Colonic mucosa (tissue), 4 donors: ENCODE data around the gene HECTD4. TPM values are rescaled to one million over a fixed set of nuclear protein-coding genes. Genes with fewer than 3 reads are reported as not detected.

Experiments used
- DNase-seq: peaks from one replicate; pipeline ENCODE4 v3.0.0-alpha.2; 2020
- H3K27ac ChIP-seq: fragments of 200-600 bp; one replicate; pipeline ENCODE4 v1.8.0; 2021
- H3K27me3 ChIP-seq: fragments of 200-600 bp; one replicate; pipeline ENCODE4 v1.8.0; 2021
- H3K36me3 ChIP-seq: fragments of 200-600 bp; one replicate; pipeline ENCODE4 v1.8.0; 2021
- H3K4me1 ChIP-seq: fragments of 200-600 bp; one replicate; pipeline ENCODE4 v1.8.0; 2021; ENCODE audit warnings: mild to moderate bottlenecking
- H3K4me3 ChIP-seq: fragments of 200-600 bp; one replicate; pipeline ENCODE4 v1.8.0; 2021
- H3K9ac ChIP-seq, 2 donors: one replicate each; pipeline ENCODE4 v1.7.0; 2013; ENCODE audit warnings: control low read depth in 2 of 2, low read depth in 2 of 2, low read length in 2 of 2
- H3K9me3 ChIP-seq: fragments of 200-600 bp; one replicate; pipeline ENCODE4 v1.8.0; 2021
- CTCF ChIP-seq: fragments of 200-600 bp; IDR thresholded peaks from one replicate; pipeline ENCODE4 v1.8.0; 2022; ENCODE audit warnings: antibody characterized with exemption, mild to moderate bottlenecking
- intact Hi-C: fragments of 100-400 bp; cut with DNase I; formaldehyde crosslinking; loops from one replicate; pipeline ENCODE4 v1.14.1; 2022
- total RNA-seq, 2 donors: library from RNA; stranded (reverse); fragmentation: NEBNext Ultra II Directional in 1 of 2; extraction: Animal tissue kit (Norgen Biotek cat#: 25700) in 1 of 2; gene quantifications; one replicate each; pipeline ENCODE4 v1.2.1, GENCODE V29; 2021
- donor health status: healthy.
- donor health status: DM: no; HTN: no; CAD: no.
- donor health status: DM: no; HTN: no; CAD: no.

HECTD4 gene
- total RNA-seq, 2 donors from 2014 or later, result 39.6 to 41.7 TPM

- no peak for TF ChIP-seq CTCF
- H3K9me3 ChIP-seq, result no peaks in the 10 kb centered on the region
- H3K27ac ChIP-seq, result no peak overlapping the region
- no peaks in the 10 kb centered on the region for H3K27me3 ChIP-seq
- H3K4me3 ChIP-seq, result no peak overlapping the region
- intact Hi-C loops, result no loop called here
- peaks cover 3% of the 10 kb centered on the region for H3K36me3 ChIP-seq
- no peak overlapping the region for H3K9ac ChIP-seq
- no peak for DNase-seq
- H3K4me1 ChIP-seq, result no peaks in the 10 kb centered on the region
These were observed 99.3 kb downstream of the HECTD4 start for GRCh38 chr12:112282920-112283319.

GRCh38 chr12:112275836-112276235 is 106.4 kb downstream of the HECTD4 start:
- Histone ChIP-seq H3K27ac (no peak overlapping the region), H3K36me3 (peaks cover 10% of the 10 kb centered on the region)
- intact Hi-C loops, result no loop called here

GRCh38 chr12:112275207-112275606 is 107.0 kb downstream of the HECTD4 start:
- intact Hi-C loops, result no loop called here
- no peak overlapping the region for H3K27ac ChIP-seq
- H3K4me1 ChIP-seq, result no peaks in the 10 kb centered on the region
- peaks cover 10% of the 10 kb centered on the region for H3K36me3 ChIP-seq
- H3K27me3 ChIP-seq, result no peaks in the 10 kb centered on the region
- no peaks in the 10 kb centered on the region for H3K9me3 ChIP-seq
- no peak for TF ChIP-seq CTCF
- H3K9ac ChIP-seq, result no peak overlapping the region
- H3K4me3 ChIP-seq, result no peak overlapping the region
- peak; percentile 31 for DNase-seq

More at GRCh38 chr12:112275836-112276235, 106.4 kb downstream of the HECTD4 start:
- Histone ChIP-seq H3K4me3 (no peak overlapping the region), H3K9me3 (no peaks in the 10 kb centered on the region), H3K4me1 (no peaks in the 10 kb centered on the region), H3K9ac (no peak overlapping the region), H3K27me3 (no peaks in the 10 kb centered on the region)
- DNase-seq, result no peak
- no peak for TF ChIP-seq CTCF

- TF ChIP-seq CTCF, result no peak
- Histone ChIP-seq H3K4me3 (no peak overlapping the region), H3K27ac (no peak overlapping the region), H3K36me3 (peaks cover 10% of the 10 kb centered on the region), H3K9me3 (no peaks in the 10 kb centered on the region), H3K4me1 (no peaks in the 10 kb centered on the region), H3K9ac (no peak overlapping the region), H3K27me3 (no peaks in the 10 kb centered on the region)
- intact Hi-C loops, result no loop called here
- no peak for DNase-seq
These were observed 111.6 kb downstream of the HECTD4 start for GRCh38 chr12:112270673-112271072.

- TF ChIP-seq CTCF, result no peak
- H3K9ac ChIP-seq, result no peak overlapping the region
- no peak overlapping the region for H3K27ac ChIP-seq
- no peaks in the 10 kb centered on the region for H3K36me3 ChIP-seq
- H3K4me1 ChIP-seq, result no peaks in the 10 kb centered on the region
- no peak overlapping the region for H3K4me3 ChIP-seq
- DNase-seq, result no peak
- no peaks in the 10 kb centered on the region for H3K27me3 ChIP-seq
- intact Hi-C loops, result loop anchor here (10.0 kb wide), 1 partner anchor 118 kb away; the partner anchor contains the start of gene HECTD4
- no peaks in the 10 kb centered on the region for H3K9me3 ChIP-seq
These were observed 115.8 kb downstream of the HECTD4 start for GRCh38 chr12:112266473-112266872.
